HG03175 (cell line): ENCODE measurements around the gene GSN.

Experiments used
- ATAC-seq: cut with Tn5 transposase; IDR thresholded peaks from one replicate; pipeline ENCODE4 v1.9.1; 2021; ENCODE audit warnings: mild to moderate bottlenecking, moderate library complexity; ENCODE audit not compliant: unreplicated experiment

Gene GSN

DNA sequence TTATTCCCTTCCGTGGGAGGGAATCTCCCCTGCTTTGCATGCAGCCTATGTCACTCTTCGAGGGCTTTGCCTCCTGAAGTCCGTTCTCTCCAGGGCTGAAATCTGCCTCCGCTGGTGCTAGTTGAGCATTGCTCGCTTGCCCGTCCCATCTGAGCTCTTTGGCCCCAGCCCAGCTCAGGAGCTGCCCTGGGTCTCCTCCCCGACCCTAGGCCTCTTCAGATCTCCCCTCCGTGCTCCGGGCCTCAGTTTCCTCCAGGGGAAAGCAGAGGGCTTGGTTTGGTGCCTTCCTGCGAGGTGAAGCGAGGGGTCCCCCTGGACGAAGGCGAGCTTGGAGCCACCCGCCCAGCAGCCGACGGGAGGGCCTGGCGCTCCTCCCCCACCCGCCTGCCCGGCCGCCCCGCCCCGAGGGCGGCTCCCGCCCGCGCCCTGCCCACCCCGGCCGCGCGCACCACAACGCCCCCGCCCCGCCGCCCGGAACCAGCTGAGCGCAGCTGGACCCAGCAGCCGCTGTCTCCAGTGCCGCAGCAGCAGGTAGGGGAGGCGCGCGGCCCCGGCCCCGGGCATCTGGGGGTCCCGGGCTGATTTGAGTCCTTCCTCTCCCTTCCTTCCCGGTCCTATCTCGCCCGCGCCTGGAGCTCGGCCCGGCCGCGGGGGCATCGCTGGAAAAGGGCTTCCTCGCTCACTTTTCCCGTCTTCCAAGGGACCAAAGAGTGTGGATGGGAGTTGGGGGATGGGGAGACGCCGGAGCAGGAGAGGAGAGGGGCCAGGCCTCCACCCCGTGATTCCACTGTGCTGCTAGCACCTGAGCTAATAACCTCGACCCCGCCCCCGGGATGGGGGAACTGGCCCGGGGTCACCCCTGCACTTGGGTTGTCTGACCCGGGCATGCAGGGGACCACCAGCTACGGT lies at the start of gene GSN:
Gene GSN (plus strand): TSS at position 474 of the 909 bp plus-strand sequence. CDS start 33,810 bp downstream, outside the sequence.
- peak; percentile 62 for ATAC-seq

DNA sequence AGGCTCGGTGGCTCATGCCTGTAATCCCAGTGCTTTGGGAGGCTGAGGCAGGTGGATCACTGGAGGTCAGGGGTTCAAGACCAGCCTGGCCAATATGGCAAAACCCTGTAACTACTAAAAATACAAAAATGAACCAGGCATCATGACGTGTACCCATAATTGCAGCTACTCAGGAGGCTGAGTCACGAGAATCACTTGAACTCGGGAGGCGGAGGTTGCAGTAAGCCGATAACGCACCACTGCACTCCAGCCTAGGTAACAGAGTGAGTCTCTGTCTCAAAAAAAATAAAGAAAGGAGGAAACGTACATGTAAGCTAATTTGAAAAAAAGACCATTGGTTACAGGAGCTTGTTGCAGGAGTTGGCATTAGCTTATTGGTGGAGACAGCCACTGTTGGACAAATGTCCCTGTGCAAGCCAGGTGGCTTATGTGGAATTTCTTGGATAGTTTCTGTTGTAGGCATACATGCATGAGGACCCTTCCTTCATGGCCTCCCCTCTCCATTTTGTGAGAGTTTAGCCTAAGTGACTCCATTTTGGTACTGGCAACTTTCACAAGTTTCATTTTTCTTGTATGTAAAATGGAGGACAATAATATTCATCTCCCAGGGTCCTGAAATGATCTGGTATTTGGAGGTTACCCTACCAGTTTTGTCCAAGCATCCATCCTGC lies 49.5 kb upstream of the GSN start:
- ATAC-seq = no peak

DNA sequence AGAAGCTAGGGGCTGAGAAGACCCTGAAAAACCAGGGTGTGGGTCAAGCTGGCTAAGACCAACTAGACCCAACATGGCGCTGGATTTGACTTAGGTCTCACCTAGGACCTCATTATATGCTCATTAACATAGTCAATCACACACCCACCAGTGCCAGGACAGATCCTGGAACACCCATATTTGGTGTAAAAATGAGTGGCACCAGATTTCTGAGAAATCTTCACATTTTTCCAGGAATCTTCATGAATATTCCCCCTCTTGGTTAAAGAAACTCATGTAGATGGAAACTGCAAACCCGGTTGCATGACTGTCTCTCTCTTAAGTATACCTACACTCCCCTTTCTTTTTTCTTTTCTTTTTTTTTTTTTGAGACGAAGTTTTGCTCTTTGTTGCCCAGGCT lies 48.4 kb upstream of the GSN start:
- no peak for ATAC-seq

DNA sequence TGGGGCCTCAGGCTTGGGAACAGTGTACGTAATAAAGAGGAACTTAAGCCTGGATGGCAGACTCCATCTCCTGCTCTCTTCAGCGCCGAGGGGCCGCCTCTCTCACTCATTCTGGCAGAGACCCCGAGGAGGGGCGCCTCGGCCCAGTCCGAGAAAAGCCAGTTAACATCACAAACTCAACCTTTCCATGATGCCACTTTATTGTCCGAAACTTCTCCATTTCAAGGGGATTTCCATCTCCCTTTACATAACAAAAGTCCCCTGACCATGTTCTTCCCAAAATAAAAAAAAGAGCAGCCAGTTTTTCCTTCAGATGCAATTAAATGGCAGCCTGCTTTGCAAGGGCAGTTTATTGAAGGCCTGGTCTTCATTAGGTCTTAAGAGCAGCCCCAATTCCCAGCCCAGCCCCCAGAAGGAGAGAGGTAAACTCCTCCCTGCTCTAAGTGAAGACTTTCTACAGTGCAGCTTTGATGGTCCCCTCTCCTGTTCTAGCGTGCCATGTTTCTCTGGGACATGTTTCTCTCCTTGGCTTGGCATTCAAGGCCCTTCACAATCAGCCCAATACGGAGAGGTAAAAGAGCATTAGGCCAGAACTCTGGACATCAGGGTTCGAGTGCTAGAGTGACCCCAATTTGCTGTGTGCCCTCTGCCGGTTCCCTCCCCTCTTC lies 46.8 kb upstream of the GSN start:
- ATAC-seq = no peak

DNA sequence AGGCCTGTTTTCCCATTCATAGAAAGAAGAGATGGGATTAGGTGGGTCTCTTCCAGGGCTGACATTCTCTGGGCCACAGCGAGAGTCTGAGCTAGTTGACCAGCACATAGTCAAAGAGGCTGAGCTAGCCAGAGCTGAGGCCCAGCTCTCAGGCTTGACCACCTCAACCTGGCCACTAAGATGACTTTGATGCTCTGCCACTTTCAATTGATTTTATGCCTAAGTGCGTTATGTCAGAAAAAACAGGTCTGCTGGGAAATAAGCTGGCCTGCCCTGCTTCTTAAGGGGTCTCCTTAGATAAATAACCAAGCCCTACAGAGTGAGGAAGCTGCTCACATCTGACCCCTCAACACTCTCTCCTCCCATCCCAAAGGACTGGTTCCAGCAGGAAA lies 46.3 kb upstream of the GSN start:
- no peak for ATAC-seq

DNA sequence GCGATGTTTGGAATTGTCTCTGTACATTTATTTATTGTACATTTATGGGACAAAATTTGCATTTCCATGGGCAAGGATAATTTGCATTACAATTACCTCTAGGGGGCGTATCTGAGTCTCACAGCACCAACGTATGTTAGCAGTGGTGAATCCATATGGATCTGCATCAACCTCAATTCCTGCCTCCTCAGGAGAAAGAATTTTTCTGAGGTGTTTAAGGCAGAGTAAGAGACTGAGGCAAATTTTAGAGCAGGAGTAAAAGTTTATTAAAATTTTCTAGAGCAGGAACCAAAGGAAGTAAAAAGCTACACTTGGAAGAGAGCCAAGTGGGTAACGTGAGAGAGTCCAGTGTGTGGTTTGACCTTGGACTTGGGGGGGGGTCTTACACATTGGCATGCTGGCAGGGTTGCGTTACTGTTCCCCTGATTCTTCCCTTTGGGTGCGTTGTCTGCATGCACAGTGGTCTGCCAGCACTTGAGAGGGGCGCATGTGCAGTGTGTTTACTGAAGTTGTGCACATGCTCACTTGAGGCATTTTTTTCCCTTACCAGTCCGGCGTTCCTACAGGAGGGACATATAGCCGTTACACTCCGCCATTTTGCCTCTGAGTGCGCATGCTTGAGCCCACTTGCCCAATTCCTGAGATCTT lies 45.3 kb upstream of the GSN start:
- no peak for ATAC-seq

DNA sequence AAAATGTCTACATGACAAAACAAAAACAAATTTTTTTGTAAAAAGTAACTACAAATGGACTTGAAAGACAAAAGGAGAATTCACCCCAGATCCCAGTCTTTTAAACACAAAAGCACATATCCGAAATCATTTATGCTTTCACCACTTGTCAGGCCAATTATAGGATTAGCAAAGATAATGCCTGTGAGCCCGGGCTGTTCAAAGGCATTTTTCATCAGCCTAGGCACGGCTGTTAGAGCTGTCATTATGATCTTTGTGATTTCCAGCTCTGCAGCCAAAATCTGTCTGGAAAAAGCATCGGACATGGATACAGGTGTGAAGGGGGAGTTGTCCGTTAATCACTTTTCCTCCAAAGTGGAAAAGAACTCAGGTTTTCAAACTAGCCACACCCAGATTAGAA lies 42.7 kb upstream of the GSN start:
- ATAC-seq = no peak

DNA sequence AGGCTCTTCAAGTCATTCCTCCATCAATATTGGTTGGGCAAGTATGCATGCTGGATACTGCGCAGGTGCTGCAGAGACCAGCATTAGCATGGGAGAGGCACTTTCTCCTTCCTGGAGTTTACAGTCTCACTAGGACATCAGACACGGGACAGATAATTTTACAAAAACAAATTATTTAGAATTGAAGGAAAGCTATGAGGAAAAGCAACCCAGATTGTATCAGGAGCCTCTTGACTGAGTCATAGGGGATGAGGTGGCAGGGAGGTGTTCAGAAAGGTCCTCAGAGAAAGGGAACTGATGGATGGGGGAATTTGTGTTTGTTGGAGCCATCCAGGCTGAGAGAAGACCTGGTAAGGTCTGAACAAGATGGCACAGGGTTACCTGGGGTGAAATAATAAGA lies 41.8 kb upstream of the GSN start:
- no peak for ATAC-seq

DNA sequence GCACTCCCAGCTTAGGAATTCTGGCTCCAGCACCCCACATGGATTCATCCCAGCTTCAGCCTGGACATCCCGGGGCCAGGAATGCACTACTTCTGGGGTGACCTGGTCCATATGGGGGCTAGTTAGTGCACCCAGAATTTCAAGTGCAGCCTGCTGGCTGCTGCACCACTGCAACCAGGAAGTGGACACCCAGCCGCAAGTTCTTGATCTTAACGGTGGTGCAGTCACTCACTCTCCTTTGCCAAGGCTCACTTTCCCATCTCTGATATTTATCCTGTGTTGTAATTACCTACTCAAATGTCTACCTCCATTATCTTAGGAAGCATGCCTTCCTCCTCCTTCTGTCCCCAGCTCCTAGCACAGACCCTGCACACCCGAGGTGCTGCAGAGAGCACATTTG lies 40.1 kb upstream of the GSN start:
- ATAC-seq = no peak

DNA sequence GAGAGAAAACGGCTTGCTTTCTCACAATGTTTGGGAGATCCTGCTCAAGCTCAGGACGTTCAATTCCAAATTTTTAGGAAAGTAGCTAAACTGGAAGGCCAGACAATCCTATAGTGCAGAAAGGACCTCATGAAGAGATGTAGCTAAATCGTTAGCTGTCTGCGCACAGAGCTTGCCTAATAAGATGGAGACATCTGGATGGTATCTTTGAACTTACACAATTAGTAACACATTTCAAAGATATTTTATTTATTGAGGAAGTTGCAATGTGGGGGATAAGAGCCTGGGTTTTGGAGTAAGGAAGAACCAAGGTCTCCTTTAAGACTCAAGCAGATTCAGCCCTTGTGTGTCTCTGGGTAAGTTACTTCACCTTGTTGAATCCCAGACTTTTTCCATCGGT lies 37.7 kb upstream of the GSN start:
- ATAC-seq = no peak

DNA sequence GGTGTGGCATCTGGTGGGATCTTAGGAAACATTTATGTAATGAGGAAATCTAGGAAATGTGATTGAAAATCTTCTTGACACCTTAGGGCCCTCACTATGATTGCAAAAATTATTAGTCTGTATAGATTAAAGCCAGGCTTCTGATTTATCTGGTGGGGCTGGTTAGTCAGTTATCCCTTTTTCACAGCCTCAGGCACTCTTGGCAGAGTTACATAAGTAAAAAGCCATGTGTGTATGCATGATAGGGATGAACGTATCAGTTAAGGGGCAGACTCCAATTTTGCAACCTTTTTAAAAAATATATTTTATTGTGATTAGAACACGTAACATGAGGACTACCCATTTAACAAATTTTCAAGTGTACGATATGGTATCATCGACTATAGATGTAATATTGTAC lies 35.7 kb upstream of the GSN start:
- no peak for ATAC-seq

DNA sequence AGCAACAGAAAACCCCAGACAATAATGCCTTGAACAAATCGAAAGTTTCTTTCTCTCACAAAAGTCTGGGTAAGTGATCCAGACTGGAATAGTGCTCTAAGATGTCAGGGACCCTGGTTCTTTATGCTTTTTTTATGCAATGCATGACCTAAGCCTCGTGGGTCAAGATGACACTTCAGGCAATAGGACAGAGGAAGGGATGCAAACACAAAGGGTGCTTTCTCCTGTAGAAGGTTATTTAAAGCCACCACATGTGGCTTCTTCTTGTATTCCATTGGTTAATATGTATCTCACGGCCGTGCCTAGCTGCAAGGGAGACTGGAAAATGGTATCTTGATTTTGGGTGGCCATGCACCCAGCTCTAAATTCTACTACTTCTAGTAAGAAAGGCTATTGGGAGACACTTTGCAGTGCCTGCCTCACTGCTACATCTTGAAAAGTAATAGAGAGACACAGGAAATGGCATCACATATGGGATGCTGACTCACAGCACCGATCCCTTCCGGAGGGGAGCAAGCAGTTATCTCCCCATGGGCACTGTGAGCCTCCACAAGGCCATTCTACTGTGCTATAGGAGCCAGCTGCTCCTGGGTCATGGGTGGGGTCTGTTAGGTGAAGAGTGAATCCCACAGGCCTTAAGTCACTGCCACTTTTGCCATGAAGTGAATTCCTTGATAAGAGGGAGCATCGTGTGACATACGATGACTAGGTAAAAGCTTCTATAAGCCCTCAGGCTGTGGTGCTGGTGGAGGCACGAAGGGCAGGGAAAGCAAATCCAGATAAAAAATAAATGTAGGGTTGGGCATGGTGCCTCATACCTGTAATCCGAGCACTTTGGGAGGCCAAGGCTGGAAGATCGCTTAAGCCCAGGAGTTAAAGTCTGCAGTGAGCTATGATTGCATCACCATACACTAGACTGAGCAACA lies 33.8 kb upstream of the GSN start:
- no peak for ATAC-seq

DNA sequence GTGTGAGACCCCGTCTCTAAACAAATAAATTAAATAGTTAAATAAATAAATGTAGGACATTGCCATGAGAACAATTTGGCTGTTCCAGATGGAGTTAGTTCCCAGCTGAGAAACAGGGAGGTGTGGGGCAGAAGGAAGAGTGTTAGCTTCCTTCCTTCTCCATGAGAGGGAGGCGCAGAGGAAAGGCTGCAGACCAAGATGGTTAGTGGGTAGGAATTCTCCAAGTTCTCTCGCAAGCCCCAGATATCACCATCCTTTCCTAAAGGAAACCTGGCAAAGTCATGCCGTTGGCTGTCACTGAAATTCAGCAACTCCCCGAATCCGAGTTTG lies 33.2 kb upstream of the GSN start:
- ATAC-seq = no peak

DNA sequence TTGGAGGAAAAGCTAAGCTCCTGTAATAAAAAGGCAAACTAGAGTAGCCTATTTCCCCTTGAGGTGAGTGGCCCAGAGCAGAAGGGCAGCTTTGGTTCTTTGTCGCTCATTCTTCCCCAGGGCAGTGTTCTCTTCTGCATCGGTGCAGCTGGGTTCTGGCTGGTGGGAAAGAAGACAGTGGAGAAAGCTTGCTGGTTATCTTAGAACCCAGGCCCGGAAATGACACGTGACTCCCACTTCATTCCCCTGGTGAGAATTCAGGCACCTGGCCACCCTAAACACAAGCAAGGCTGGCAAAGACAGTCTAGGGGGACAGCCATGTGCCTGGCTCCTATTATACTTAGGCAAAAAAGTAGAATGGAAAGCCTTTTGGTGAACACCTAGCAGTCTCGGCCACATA lies 32.5 kb upstream of the GSN start:
- no peak for ATAC-seq

DNA sequence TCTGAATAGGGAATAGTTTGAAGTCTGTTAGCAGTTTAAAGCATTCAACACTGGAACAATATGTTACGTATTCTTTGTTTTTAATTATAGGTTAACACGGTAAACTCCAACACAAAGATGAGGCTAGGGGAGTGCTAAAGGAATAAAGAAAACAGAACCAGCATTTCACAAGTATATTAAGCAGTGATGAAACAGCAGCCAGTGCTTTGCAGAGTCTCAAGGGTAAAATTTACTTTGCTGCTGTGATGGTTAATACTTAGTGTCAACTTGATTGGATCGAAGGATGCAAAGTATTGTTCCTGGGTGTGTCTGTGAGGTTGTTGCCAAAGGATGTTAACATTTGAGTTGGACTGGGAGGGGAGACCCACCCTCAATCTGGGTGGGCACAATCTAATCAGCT lies 30.0 kb upstream of the GSN start:
- no peak for ATAC-seq

DNA sequence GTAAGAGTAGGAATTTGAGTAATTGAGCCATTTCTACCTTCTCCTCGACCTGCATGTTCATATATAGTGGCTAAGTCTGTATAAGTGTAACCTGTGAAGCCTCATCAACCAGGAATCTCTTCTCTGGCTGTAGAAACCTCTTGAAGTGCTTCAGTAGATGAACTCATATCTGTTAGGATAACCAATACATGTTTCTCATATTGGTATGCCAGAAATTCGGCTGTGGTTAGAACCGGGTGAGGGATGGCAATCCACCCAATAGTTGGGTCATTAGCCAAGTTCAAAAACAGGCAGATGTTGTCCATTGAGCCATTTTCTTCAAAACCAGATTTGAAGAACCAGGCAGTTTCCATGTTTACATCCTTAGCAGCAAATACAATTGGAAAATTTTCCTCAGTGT lies 28.9 kb upstream of the GSN start:
- no peak for ATAC-seq

DNA sequence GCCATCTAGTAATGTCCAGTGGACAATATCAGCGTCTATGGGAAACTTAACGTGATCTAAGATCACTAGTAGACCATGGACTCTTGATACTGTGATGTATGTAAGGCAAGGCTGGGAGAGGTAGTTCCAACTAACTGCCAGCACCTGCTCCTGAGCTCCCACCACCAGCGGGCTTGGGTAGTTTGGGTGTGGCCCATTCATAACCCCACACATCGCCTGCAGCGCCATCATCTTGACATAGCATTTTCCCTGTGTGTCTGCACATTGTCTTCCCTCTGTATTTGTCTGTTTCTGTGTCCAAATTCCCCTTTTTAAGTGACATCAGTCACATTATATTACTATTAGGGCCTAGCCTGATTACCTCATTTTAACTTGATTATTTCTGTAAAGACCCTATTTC lies 28.1 kb upstream of the GSN start:
- no peak for ATAC-seq

DNA sequence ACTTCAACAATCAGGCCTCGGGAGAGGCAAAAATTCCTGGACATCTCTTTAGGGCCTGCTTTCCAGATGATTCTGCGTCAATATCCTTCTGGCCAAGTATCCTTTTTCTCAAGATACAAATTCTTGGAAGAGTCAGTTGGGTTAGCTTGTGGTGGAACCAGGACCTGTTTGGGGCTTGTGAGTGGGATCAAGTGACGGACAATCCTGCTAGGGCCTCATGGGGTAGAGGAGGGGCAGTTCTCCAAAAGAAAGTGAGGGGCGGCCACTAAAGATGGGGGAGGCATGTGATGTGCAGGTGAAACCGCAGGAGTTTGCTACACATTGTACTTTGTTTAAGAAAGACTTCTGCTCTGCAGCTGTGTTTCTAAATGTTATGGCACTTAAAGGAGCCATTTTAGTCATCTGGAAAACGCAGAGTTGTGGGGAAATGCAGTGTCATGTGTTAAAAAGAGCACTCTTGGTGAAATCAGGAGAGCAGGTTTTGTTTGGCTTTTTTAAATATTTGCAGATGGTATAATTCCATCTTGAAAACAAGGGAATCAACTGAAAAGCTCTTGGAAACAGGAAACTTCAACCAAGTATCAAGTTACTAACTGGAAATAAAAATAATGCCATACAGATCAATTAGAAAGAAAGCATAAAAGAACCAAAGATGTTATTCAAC lies 27.4 kb upstream of the GSN start:
- no peak for ATAC-seq

DNA sequence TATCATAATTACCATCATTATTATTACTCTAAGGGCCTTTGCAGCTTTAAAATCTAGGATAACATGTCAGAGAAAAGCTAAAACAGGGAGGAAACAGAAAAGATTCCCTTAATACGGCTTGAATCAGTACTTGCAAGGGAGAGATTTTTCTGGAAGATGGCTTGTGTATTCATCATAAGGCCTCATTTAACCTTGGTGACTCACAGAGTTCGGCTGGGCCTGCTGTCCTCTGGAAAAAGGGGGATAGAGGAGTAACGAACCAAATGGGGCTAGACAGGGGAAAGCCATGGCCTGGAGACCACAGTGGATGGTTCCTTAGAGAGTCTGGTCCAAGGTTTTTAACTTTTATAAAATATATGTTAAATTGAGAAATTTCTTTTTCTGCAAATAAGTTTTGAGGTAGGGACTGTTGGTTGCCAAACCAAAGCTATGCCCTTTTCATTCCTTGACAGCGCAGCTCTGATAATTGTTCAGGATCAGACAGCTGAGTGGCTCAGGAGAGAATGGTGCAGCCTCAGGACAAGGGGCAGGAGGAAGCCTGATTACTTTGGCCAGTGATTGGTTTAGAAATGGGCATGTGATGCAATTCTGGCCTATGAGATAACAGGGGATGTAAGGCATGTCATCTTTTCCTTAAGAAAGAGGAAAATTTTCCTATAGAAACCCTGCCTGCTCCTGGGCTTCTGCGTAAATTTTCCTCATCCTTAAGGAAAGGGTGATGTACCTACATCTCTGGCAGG lies 25.6 kb upstream of the GSN start:
- no peak for ATAC-seq
